H9 (cell line): Measurements from ENCODE around the gene KCNAB2. TPM values are rescaled to one million over a fixed set of nuclear protein-coding genes. Genes with fewer than 3 reads are reported as not detected.

Experiments
- DNase-seq: peaks from one replicate; pipeline ENCODE4 v3.0.0-alpha.2; 2017
- H2AFZ ChIP-seq: one replicate; pipeline ENCODE4 v1.6.1; 2013; ENCODE audit warnings: mild to moderate bottlenecking, low read length, control low read depth, moderate library complexity
- H2AK5ac ChIP-seq: 2 replicates; pipeline ENCODE4 v1.6.1; 2013; ENCODE audit warnings: low read length, control low read depth, mixed read lengths; ENCODE audit not compliant: insufficient read length
- H2BK120ac ChIP-seq: one replicate; pipeline ENCODE4 v1.6.1; 2013; ENCODE audit warnings: low read depth, mild to moderate bottlenecking, low read length, control low read depth, inconsistent platforms; ENCODE audit not compliant: poor library complexity, severe bottlenecking
- H2BK12ac ChIP-seq: 2 replicates; pipeline ENCODE4 v1.6.1; 2013; ENCODE audit warnings: low read length, control low read depth, mixed read lengths, low read depth; ENCODE audit not compliant: insufficient read length
- H2BK15ac ChIP-seq: 2 replicates; pipeline ENCODE4 v1.6.1; 2013; ENCODE audit warnings: low read depth, low read length, control low read depth
- H2BK20ac ChIP-seq: one replicate; pipeline ENCODE4 v1.6.1; 2013; ENCODE audit warnings: low read depth, mild to moderate bottlenecking, low read length, control low read depth, inconsistent platforms; ENCODE audit not compliant: poor library complexity, severe bottlenecking
- H2BK5ac ChIP-seq: 2 replicates; pipeline ENCODE4 v1.6.1; 2013; ENCODE audit warnings: low read length, control low read depth, mixed read lengths; ENCODE audit not compliant: insufficient read length
- H3K14ac ChIP-seq: 2 replicates; pipeline ENCODE4 v1.6.1; 2013; ENCODE audit warnings: low read length, control low read depth; ENCODE audit not compliant: insufficient read depth
- H3K18ac ChIP-seq: 2 replicates; pipeline ENCODE4 v1.6.1; 2013; ENCODE audit warnings: low read depth, mild to moderate bottlenecking, mixed read lengths, low read length, control low read depth; ENCODE audit not compliant: insufficient read length
- H3K23ac ChIP-seq: 2 replicates; pipeline ENCODE4 v1.6.1; 2013; ENCODE audit warnings: low read length, control low read depth, mixed read lengths, low read depth; ENCODE audit not compliant: insufficient read length
- H3K23me2 ChIP-seq: 2 replicates; pipeline ENCODE4 v1.6.1; 2013; ENCODE audit warnings: low read depth, mild to moderate bottlenecking, mixed read lengths, low read length, control low read depth; ENCODE audit not compliant: insufficient read length, poor library complexity, severe bottlenecking
- H3K27ac ChIP-seq: 2 replicates; pipeline ENCODE4 v1.5.1; 2013; ENCODE audit warnings: low read length, control low read depth, mixed read lengths, low read depth; ENCODE audit not compliant: insufficient read length
- H3K27me3 ChIP-seq: 2 replicates; pipeline ENCODE4 v1.6.1; 2013; ENCODE audit warnings: low read length, control low read depth, inconsistent platforms; ENCODE audit not compliant: insufficient read depth
- H3K4ac ChIP-seq: 2 replicates; pipeline ENCODE4 v1.6.1; 2013; ENCODE audit warnings: low read depth, mild to moderate bottlenecking, control low read depth, inconsistent platforms, low read length, moderate library complexity
- H3K4me1 ChIP-seq: 2 replicates; pipeline ENCODE4 v1.6.1; 2013; ENCODE audit warnings: low read length, control low read depth, inconsistent platforms; ENCODE audit not compliant: insufficient read depth
- H3K4me2 ChIP-seq: 2 replicates; pipeline ENCODE4 v1.6.1; 2013; ENCODE audit warnings: low read length, control low read depth, mixed read lengths; ENCODE audit not compliant: insufficient read length, insufficient read depth
- H3K56ac ChIP-seq: 2 replicates; pipeline ENCODE4 v1.6.1; 2013; ENCODE audit warnings: low read depth, mild to moderate bottlenecking, mixed read lengths, low read length, control low read depth; ENCODE audit not compliant: insufficient read length
- H3K79me1 ChIP-seq: 2 replicates; pipeline ENCODE4 v1.6.1; 2013; ENCODE audit warnings: low read depth, mild to moderate bottlenecking, moderate library complexity, low read length, control low read depth, inconsistent platforms; ENCODE audit not compliant: insufficient read depth, poor library complexity, severe bottlenecking
- H3K79me2 ChIP-seq: 2 replicates; pipeline ENCODE4 v1.6.1; 2013; ENCODE audit warnings: low read length, control low read depth, inconsistent platforms; ENCODE audit not compliant: insufficient read depth
- H3K9ac ChIP-seq: 2 replicates; pipeline ENCODE4 v1.6.1; 2013; ENCODE audit warnings: low read length, control low read depth, mixed read lengths; ENCODE audit not compliant: insufficient read length; ENCODE audit errors: extremely low read depth
- H3K9me3 ChIP-seq: one replicate; pipeline ENCODE4 v1.6.1; 2013; ENCODE audit warnings: low read depth, low read length, inconsistent platforms; ENCODE audit not compliant: control insufficient read depth
- H3T11ph ChIP-seq: one replicate; pipeline ENCODE4 v1.6.1; 2013; ENCODE audit warnings: mild to moderate bottlenecking, low read length, control low read depth, inconsistent platforms
- H4K20me1 ChIP-seq: one replicate; pipeline ENCODE4 v1.6.1; 2013; ENCODE audit not compliant: control insufficient read depth, insufficient read length, insufficient read depth
- H4K5ac ChIP-seq: 2 replicates; pipeline ENCODE4 v1.6.1; 2013; ENCODE audit warnings: low read depth, mild to moderate bottlenecking, mixed read lengths, low read length, control low read depth; ENCODE audit not compliant: insufficient read length
- H4K8ac ChIP-seq: replicated peaks from 2 replicates; pipeline ENCODE4 v1.6.1; 2013; ENCODE audit warnings: low read length, control low read depth, mixed read lengths, low read depth; ENCODE audit not compliant: insufficient read length
- H4K91ac ChIP-seq: 2 replicates; pipeline ENCODE4 v1.6.1; 2013; ENCODE audit warnings: low read depth, mild to moderate bottlenecking, moderate library complexity, mixed read lengths, low read length, control low read depth; ENCODE audit not compliant: insufficient read length
- H3K27ac Mint-ChIP-seq, 3 experiments: 2 replicates in 2 of 3; 3 replicates in 1 of 3; pipeline ENCODE4 v1.8.0; 2020 to 2021; ENCODE audit warnings: mixed read lengths in 3 of 3, mild to moderate bottlenecking in 1 of 3, moderate library complexity in 1 of 3
- H3K27me3 Mint-ChIP-seq: 2 replicates; pipeline ENCODE4 v1.8.0; 2021; ENCODE audit warnings: low read depth, mild to moderate bottlenecking, moderate library complexity, mixed read lengths
- H3K36me3 Mint-ChIP-seq, 3 experiments: 2 replicates in 2 of 3; 3 replicates in 1 of 3; pipeline ENCODE4 v1.8.0; 2020 to 2021; ENCODE audit warnings: low read depth in 3 of 3, mixed read lengths in 3 of 3; ENCODE audit not compliant: insufficient read depth in 1 of 3
- H3K4me1 Mint-ChIP-seq, 2 experiments: 2 replicates each; pipeline ENCODE4 v1.8.0; 2020; ENCODE audit warnings: mixed read lengths in 2 of 2
- H3K4me3 Mint-ChIP-seq, 2 experiments: 2 replicates in 1 of 2; 3 replicates in 1 of 2; pipeline ENCODE4 v1.8.0; 2020 to 2021; ENCODE audit warnings: mild to moderate bottlenecking in 2 of 2, mixed read lengths in 2 of 2, moderate library complexity in 1 of 2
- H3K9me3 Mint-ChIP-seq, 2 experiments: 2 replicates in 1 of 2; 3 replicates in 1 of 2; pipeline ENCODE4 v1.8.0; 2020; ENCODE audit warnings: mild to moderate bottlenecking in 2 of 2, mixed read lengths in 2 of 2, moderate library complexity in 1 of 2
- CTCF ChIP-seq: fragments of 200-600 bp; sonication (generic); conservative IDR thresholded peaks from 3 replicates; pipeline ENCODE4 v1.8.0; 2021; ENCODE audit warnings: antibody characterized with exemption, mild to moderate bottlenecking
- WGBS: extraction: QIAGEN DNeasy Blood & Tissue Kit; methylation state at CpG from one replicate; pipeline ENCODE4 v1.1.7; 2013; ENCODE audit warnings: missing lambda C conversion rate, low lambda C conversion rate, mixed read lengths; ENCODE audit not compliant: insufficient read length; ENCODE audit errors: extremely low coverage; 5-methylcytosine and 5-hydroxymethylcytosine counted together
- total RNA-seq: library from RNA; stranded (reverse); gene quantifications from 2 replicates; pipeline ENCODE4 v1.2.1, GENCODE V29; 2021

The KCNAB2 gene
- total RNA-seq, 1 experiment from 2014 or later, result 8.3 TPM

- no peak overlapping the region for H3K4ac ChIP-seq
- H3K18ac ChIP-seq, result no peak overlapping the region
- WGBS, result no CpG with 5 or more reads among the region's 13 CpGs
- no peak overlapping the region for H2BK12ac ChIP-seq
- no peaks in the 10 kb centered on the region for H3K79me1 ChIP-seq
- H4K20me1 ChIP-seq, result no peaks in the 10 kb centered on the region
- H2AK5ac ChIP-seq, result no peak overlapping the region
- H2BK20ac ChIP-seq, result no peak overlapping the region
- Mint-ChIP-seq H3K36me3 (no peaks in the 10 kb centered on the region), H3K27me3 (no peaks in the 10 kb centered on the region), H3K27ac (no peak overlapping the region), H3K9me3 (no peaks in the 10 kb centered on the region), H3K4me3 (no peak overlapping the region), H3K4me1 (peaks cover 7 to 10% of the 10 kb centered on the region in 2 experiments; a peak in 3 of 4 replicates)
- DNase-seq, result no peak
- no peak overlapping the region for H3K9ac ChIP-seq
- no peak overlapping the region for H3K14ac ChIP-seq
- no peaks in the 10 kb centered on the region for H3K9me3 ChIP-seq
- no peaks in the 10 kb centered on the region for H3K79me2 ChIP-seq
- H2BK15ac ChIP-seq, result no peak overlapping the region
- no peaks in the 10 kb centered on the region for H3K4me1 ChIP-seq
- TF ChIP-seq CTCF, result no peak
- no peak overlapping the region for H3K23ac ChIP-seq
- H3T11ph ChIP-seq, result no peak overlapping the region
- H3K56ac ChIP-seq, result no peak overlapping the region
- H3K27ac ChIP-seq, result no peak overlapping the region
- no peaks in the 10 kb centered on the region for H3K27me3 ChIP-seq
- no peak overlapping the region for H4K91ac ChIP-seq
- H2AFZ ChIP-seq, result no peak overlapping the region
- H3K4me2 ChIP-seq, result no peak overlapping the region
- H2BK120ac ChIP-seq, result no peak overlapping the region
- no peak overlapping the region for H2BK5ac ChIP-seq
- no peak overlapping the region for H4K8ac ChIP-seq
- H4K5ac ChIP-seq, result no peak overlapping the region
- H3K23me2 ChIP-seq, result no peaks in the 10 kb centered on the region
Observed at GRCh38 chr1:6085666-6086065, 40.0 kb downstream of the KCNAB2 start.
